GM23338 (cell line): Measurements from ENCODE around the gene C14orf132.

ENCODE experiments used
- CREB1 ChIP-seq: fragments of 250-450 bp; sonication (Bioruptor Pico); IDR thresholded peaks from 2 replicates; pipeline ENCODE4 v1.5.0; 2020; ENCODE audit warnings: low read depth, mild to moderate bottlenecking, moderate library complexity
- ETS1 ChIP-seq: IDR thresholded peaks from 2 replicates; pipeline ENCODE4 v1.6.1; 2016; ENCODE audit warnings: antibody characterized with exemption
- EZH2 ChIP-seq: fragments of 200-600 bp; sonication (generic); IDR thresholded peaks from one replicate; pipeline ENCODE4 v1.8.0; 2017; ENCODE audit warnings: antibody characterized with exemption, mild to moderate bottlenecking, low read depth; ENCODE audit not compliant: unreplicated experiment
- JUNB ChIP-seq: IDR thresholded peaks from one replicate; pipeline ENCODE4 v1.6.1; 2016; ENCODE audit warnings: antibody characterized with exemption; ENCODE audit not compliant: unreplicated experiment
- POLR2AphosphoS5 ChIP-seq: IDR thresholded peaks from 2 replicates; pipeline ENCODE4 v1.6.1; 2016; ENCODE audit warnings: antibody characterized with exemption, low read depth
- ZNF331 ChIP-seq: fragments of 250-450 bp; sonication (Bioruptor Pico); IDR thresholded peaks from 2 replicates; pipeline ENCODE4 v1.5.0; 2020; ENCODE audit warnings: low read depth, mild to moderate bottlenecking, moderate library complexity
- TF ChIP-seq, protein P1 (sequence below), 2 experiments: fragments of 200-600 bp in 1 of 2; sonication (generic) in 1 of 2; conservative IDR thresholded peaks; 2 replicates each; pipeline versions ENCODE4 v1.5.1 to v1.6.1; 2016 to 2017; ENCODE audit warnings: antibody characterized with exemption in 2 of 2, low read depth in 2 of 2, mild to moderate bottlenecking in 2 of 2, moderate library complexity in 1 of 2
- TF ChIP-seq, protein P2 (sequence below): IDR thresholded peaks from one replicate; pipeline ENCODE4 v1.6.1; 2018; ENCODE audit warnings: antibody characterized with exemption; ENCODE audit not compliant: unreplicated experiment

DNA sequence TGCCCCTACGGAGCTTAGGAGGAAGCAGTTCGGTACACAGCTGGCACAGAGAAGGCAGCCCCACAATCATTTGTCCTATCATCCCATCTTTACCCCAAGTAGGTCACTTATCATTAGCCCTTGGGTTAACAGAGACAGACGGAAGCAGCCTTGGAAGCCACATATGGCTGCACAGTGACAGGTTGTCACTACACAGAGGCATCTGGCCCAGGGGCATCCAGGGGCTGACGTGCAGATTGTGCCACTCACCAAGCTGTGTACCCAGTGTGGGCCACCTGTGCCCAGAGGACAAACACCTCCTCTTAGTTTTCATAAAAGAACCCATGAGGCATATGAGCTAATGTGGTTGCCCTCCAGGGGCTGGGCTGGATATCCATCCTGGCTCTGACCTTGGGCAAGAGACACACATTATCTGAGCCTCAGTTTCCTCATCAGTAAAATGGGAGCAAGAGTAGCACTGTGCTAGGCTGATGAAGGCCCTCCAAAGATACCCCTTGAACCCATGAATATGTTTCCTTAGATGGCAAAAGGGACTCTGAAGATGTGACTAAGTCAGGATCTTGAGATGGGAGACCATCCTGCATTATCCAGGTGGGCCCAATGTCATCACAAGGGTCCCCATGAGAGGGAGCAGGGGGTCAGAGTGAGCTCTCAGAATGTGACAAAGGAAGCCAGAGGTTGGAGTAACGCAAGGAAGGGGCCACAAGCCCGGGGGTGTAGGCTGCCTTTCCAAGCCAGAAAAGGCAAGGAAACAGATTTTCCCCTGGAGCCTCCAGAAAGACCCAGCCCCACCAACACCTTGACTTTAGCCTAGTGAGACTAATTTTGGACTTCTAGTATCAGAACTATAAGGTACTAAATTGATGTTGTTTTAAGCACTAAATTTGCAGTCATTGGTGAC is 64.6 kb downstream of the C14orf132 start:
- TF ChIP-seq POLR2AphosphoS5 (no peak), EZH2 (no peak), JUNB (no peak), ETS1 (no peak), ZNF331 (CRISPR knock-in tag) (no peak), CREB1 (CRISPR knock-in tag) (no peak)
- TF ChIP-seq, protein P1, sequence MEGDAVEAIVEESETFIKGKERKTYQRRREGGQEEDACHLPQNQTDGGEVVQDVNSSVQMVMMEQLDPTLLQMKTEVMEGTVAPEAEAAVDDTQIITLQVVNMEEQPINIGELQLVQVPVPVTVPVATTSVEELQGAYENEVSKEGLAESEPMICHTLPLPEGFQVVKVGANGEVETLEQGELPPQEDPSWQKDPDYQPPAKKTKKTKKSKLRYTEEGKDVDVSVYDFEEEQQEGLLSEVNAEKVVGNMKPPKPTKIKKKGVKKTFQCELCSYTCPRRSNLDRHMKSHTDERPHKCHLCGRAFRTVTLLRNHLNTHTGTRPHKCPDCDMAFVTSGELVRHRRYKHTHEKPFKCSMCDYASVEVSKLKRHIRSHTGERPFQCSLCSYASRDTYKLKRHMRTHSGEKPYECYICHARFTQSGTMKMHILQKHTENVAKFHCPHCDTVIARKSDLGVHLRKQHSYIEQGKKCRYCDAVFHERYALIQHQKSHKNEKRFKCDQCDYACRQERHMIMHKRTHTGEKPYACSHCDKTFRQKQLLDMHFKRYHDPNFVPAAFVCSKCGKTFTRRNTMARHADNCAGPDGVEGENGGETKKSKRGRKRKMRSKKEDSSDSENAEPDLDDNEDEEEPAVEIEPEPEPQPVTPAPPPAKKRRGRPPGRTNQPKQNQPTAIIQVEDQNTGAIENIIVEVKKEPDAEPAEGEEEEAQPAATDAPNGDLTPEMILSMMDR (conservative IDR thresholded peaks at IDR 0.05; ENCODE audit: low read depth in 2 of 2), result no peak
- TF ChIP-seq, protein P2, sequence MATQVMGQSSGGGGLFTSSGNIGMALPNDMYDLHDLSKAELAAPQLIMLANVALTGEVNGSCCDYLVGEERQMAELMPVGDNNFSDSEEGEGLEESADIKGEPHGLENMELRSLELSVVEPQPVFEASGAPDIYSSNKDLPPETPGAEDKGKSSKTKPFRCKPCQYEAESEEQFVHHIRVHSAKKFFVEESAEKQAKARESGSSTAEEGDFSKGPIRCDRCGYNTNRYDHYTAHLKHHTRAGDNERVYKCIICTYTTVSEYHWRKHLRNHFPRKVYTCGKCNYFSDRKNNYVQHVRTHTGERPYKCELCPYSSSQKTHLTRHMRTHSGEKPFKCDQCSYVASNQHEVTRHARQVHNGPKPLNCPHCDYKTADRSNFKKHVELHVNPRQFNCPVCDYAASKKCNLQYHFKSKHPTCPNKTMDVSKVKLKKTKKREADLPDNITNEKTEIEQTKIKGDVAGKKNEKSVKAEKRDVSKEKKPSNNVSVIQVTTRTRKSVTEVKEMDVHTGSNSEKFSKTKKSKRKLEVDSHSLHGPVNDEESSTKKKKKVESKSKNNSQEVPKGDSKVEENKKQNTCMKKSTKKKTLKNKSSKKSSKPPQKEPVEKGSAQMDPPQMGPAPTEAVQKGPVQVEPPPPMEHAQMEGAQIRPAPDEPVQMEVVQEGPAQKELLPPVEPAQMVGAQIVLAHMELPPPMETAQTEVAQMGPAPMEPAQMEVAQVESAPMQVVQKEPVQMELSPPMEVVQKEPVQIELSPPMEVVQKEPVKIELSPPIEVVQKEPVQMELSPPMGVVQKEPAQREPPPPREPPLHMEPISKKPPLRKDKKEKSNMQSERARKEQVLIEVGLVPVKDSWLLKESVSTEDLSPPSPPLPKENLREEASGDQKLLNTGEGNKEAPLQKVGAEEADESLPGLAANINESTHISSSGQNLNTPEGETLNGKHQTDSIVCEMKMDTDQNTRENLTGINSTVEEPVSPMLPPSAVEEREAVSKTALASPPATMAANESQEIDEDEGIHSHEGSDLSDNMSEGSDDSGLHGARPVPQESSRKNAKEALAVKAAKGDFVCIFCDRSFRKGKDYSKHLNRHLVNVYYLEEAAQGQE, result no peak
